NT2/D1 (cell line): Measurements from ENCODE around the gene CAMTA1.

Source experiments
- DNase-seq: peaks from one replicate; pipeline ENCODE4 v3.0.0-alpha.2; 2011; ENCODE audit warnings: low read depth, low spot score
- H3K27me3 ChIP-seq: 2 replicates; pipeline ENCODE4 v1.6.0; 2011; ENCODE audit warnings: mild to moderate bottlenecking; ENCODE audit not compliant: insufficient read length, insufficient read depth
- H3K36me3 ChIP-seq: 2 replicates; pipeline ENCODE4 v1.6.1; 2011; ENCODE audit warnings: mild to moderate bottlenecking, low read length, mixed read lengths; ENCODE audit not compliant: insufficient read depth, insufficient read length
- H3K4me1 ChIP-seq: 2 replicates; pipeline ENCODE4 v1.5.1; 2011; ENCODE audit not compliant: insufficient read depth, insufficient read length
- H3K4me3 ChIP-seq: 2 replicates; pipeline ENCODE4 v1.5.1; 2011; ENCODE audit warnings: low read depth; ENCODE audit not compliant: insufficient read length
- H3K9ac ChIP-seq: 2 replicates; pipeline ENCODE4 v1.6.0; 2011; ENCODE audit warnings: low read depth; ENCODE audit not compliant: insufficient read length
- H3K9me3 ChIP-seq: 2 replicates; pipeline ENCODE4 v1.5.1; 2011; ENCODE audit warnings: mild to moderate bottlenecking, low read length; ENCODE audit not compliant: insufficient read depth
- SUZ12 ChIP-seq: IDR thresholded peaks from 2 replicates; pipeline ENCODE4 v1.6.1; 2011; ENCODE audit not compliant: insufficient read length, insufficient read depth; ENCODE audit errors: extremely low read depth
- YY1 ChIP-seq: IDR thresholded peaks from 2 replicates; pipeline ENCODE4 v1.6.1; 2011; ENCODE audit not compliant: insufficient read length, insufficient read depth
- ZNF274 ChIP-seq: IDR thresholded peaks from 2 replicates; pipeline ENCODE4 v1.6.1; 2011; ENCODE audit warnings: mild to moderate bottlenecking, low read depth, low read length

CAMTA1 gene

GRCh38 chr1:7780976-7781375 is 995.7 kb downstream of the CAMTA1 start:
- H3K9me3 ChIP-seq = no peaks in the 10 kb centered on the region; the same call in 1 of the 2 replicates
- no peak overlapping the region for H3K4me3 ChIP-seq
- no peak for DNase-seq
- peaks cover 5% of the 10 kb centered on the region for H3K27me3 ChIP-seq
- H3K9ac ChIP-seq = no peak overlapping the region
- TF ChIP-seq ZNF274 = no peak
- TF ChIP-seq SUZ12 = no peak
- TF ChIP-seq YY1 = no peak
- peaks cover 41% of the 10 kb centered on the region for H3K36me3 ChIP-seq
- H3K4me1 ChIP-seq = no peaks in the 10 kb centered on the region

DNA sequence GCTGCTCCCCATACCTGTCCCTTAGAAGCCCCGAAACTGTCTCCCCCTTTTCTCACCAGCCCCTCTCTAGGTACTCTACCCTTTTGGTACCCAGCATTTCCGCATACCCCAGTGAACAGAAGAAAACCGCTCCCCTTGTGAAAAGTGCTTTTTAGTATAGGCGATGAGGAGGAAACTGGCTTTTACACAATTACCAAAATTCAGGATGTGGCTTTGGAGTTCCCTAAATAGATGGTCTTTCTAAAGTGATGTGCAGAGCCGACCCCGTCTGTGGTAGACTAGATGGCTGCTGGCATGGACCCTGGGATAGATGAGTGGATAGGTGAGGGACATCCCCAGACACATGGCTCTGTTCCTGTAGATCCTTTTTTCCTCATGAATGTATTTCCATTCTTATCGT is 996.2 kb downstream of the CAMTA1 start:
- Histone ChIP-seq H3K36me3 (peaks cover 41% of the 10 kb centered on the region), H3K4me3 (no peak overlapping the region), H3K4me1 (no peaks in the 10 kb centered on the region), H3K9ac (no peak overlapping the region), H3K9me3 (no peaks in the 10 kb centered on the region; the same call in 1 of the 2 replicates), H3K27me3 (peaks cover 5% of the 10 kb centered on the region)
- TF ChIP-seq SUZ12 = no peak
- TF ChIP-seq ZNF274 = no peak
- TF ChIP-seq YY1 = no peak
- no peak for DNase-seq

DNA sequence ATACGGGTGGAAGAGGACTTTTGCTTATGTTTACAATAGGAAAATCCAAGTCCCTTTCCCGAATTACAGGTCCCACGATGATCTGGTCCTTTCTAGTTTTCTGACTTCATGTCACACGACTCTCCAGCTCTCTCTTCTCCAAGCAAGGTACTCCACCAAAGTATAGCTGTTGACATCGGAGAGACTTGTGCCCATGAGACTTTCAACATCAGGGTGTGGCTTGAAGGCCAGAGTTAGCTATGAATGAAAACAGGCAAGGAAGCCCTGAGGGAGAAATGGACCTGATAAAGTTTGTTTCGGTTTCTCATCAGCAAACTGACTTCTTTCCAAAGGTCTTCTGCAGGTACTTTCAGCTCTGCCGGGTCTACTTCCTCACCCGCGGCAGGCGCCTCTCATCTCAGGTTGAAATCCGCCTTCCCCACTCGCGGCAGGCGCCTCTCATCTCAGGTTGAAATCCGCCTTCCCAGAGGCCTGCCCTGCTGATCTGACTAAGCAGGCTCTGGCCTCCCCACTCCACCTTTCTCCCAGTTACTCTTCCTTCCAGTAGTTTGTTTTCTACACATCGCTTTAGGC is 996.8 kb downstream of the CAMTA1 start:
- TF ChIP-seq SUZ12 = no peak
- TF ChIP-seq ZNF274 = no peak
- TF ChIP-seq YY1 = no peak
- Histone ChIP-seq H3K9me3 (no peaks in the 10 kb centered on the region; the same call in 1 of the 2 replicates), H3K9ac (no peak overlapping the region), H3K4me1 (no peaks in the 10 kb centered on the region), H3K4me3 (no peak overlapping the region), H3K27me3 (peaks cover 5% of the 10 kb centered on the region), H3K36me3 (peaks cover 41% of the 10 kb centered on the region)
- no peak for DNase-seq

- no peak for DNase-seq
- Histone ChIP-seq H3K36me3 (peaks cover 30% of the 10 kb centered on the region), H3K4me3 (peak overlapping the region; percentile 21), H3K4me1 (no peaks in the 10 kb centered on the region), H3K9ac (peak overlapping the region; percentile 37), H3K9me3 (no peaks in the 10 kb centered on the region; the same call in 1 of the 2 replicates), H3K27me3 (peaks cover 5% of the 10 kb centered on the region)
- TF ChIP-seq SUZ12 (no peak), YY1 (no peak), ZNF274 (no peak)
Observed at GRCh38 chr1:7783178-7783711, 998.0 kb downstream of the CAMTA1 start.

- Histone ChIP-seq H3K9ac (peak within 1 kb of the TSS; percentile 37), H3K4me3 (peak within 1 kb of the TSS; percentile 22), H3K27me3 (peaks cover 5% of the 10 kb centered on the region), H3K36me3 (peaks cover 27% of the 10 kb centered on the region), H3K4me1 (no peaks in the 10 kb centered on the region), H3K9me3 (peaks cover under 1% of the 10 kb centered on the region; the same call in 1 of the 2 replicates)
- peak; percentile 90 for DNase-seq
- TF ChIP-seq SUZ12 (no peak), ZNF274 (no peak), YY1 (no peak)
Observed at GRCh38 chr1:7783826-7784491, 998.7 kb downstream of the CAMTA1 start, which contains the start of gene PER3. Gene PER3 (plus strand): TSS chr1:7784291. CDS start chr1:7784878, 587 bp downstream.

DNA sequence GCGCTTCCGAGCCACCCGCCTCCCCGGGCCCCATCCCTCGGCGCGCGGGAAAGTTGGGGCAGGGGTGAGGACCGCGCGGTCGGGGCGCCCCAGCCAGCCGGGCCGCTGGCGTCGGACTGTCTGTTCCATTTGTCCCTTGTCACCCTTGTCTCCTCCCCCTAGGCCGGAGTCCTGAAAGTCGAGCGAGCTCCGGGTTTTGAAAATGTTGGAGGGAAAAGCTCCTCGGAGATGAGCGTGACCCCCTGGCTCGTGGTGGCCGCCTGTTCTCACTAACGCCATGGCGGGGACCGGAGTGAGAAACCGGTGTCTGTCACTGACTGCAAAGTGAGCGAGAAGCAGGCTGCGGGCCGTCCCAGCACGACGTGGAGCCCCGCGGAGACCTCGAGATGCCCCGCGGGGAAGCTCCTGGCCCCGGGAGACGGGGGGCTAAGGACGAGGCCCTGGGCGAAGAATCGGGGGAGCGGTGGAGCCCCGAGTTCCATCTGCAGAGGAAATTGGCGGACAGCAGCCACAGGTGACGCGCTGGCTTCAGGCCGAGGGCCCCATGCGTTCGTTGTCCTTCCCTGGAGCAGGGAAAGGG is 999.3 kb downstream of the CAMTA1 start:
- TF ChIP-seq ZNF274 (no peak), SUZ12 (no peak), YY1 (no peak)
- Histone ChIP-seq H3K27me3 (peaks cover 5% of the 10 kb centered on the region), H3K36me3 (peaks cover 25% of the 10 kb centered on the region), H3K9me3 (peaks cover 6% of the 10 kb centered on the region), H3K4me3 (peak overlapping the region; percentile 22), H3K4me1 (no peaks in the 10 kb centered on the region), H3K9ac (no peak overlapping the region)
- DNase-seq = no peak

DNA sequence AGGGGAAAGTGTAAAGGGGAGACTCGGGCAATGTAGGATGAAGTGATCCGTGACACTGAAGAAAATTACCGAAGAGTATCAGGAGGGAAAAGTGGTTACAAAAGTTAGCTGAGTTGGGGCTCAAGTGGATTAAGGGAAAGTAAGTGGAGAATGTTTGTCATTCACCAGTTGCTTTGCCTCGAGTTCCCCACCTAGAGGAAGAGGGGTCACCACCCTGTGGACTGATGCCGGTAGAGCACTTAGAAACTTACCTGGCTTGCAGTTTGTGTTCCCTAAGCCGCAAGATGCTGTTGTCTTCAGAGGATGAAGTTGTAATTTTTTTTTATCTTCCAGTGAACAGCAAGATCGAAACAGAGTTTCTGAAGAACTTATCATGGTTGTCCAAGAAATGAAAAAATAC is 999.9 kb downstream of the CAMTA1 start:
- no peaks in the 10 kb centered on the region for H3K4me1 ChIP-seq
- peaks cover 5% of the 10 kb centered on the region for H3K27me3 ChIP-seq
- no peak overlapping the region for H3K4me3 ChIP-seq
- TF ChIP-seq YY1 = no peak
- TF ChIP-seq ZNF274 = no peak
- peaks cover 19% of the 10 kb centered on the region for H3K36me3 ChIP-seq
- no peak overlapping the region for H3K9ac ChIP-seq
- no peak for DNase-seq
- H3K9me3 ChIP-seq = peaks cover 12% of the 10 kb centered on the region
